Measurements from ENCODE around the gene HTATIP2.

- no peak for TF ChIP-seq EZH2phosphoT487 (IDR thresholded peaks at IDR 0.05; ENCODE audit: borderline replicate concordance, low read depth)
- TF ChIP-seq USF2 (IDR thresholded peaks at IDR 0.05; ENCODE audit: borderline replicate concordance, low read depth, low read length) = no peak
Observed at GRCh38 chr11:20373568-20374209, 10.2 kb downstream of the HTATIP2 start.
